Measurements from ENCODE around the gene SORBS2.

Gene SORBS2

DNA sequence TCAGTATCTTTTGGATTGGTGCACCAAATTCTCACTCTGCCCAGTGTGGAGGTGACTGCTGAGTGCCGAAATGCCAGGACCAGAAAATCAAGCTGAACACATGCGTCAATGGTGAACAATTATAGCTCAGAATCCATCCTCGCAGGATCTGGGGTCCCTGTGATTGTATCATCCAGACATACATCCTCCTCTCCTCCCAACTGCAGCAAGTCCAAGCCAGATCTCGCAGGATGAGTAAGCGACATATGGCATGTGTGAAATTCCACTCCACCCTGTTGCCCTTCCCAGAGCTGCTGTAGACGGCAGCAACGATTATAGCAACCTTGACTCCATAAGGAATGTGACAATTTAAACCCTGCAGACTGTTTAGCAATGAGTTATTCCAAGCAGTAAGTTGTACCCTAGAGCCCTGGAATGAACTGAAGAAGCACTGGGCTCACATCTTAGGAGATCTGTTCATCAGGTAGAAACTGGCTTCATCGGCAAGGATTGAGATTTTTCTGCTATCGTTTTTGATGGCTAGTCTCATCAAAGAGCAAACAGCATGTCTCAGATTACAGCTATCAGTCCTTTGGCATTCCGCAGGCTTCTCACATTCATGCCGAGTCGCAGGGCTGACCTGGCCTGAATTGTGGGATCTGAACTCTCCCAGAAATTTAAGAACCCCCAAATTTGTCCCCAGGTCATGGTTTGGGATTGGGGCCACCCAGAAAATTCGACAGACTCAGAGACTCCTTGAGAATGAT, 35.5 kb upstream of the SORBS2 start:
- H3K4me3 ChIP-seq (ENCODE audit: low read length) = no peak overlapping the region
- DNase-seq (ENCODE audit: low read depth) = peak; percentile 95
- TF ChIP-seq, protein P1, sequence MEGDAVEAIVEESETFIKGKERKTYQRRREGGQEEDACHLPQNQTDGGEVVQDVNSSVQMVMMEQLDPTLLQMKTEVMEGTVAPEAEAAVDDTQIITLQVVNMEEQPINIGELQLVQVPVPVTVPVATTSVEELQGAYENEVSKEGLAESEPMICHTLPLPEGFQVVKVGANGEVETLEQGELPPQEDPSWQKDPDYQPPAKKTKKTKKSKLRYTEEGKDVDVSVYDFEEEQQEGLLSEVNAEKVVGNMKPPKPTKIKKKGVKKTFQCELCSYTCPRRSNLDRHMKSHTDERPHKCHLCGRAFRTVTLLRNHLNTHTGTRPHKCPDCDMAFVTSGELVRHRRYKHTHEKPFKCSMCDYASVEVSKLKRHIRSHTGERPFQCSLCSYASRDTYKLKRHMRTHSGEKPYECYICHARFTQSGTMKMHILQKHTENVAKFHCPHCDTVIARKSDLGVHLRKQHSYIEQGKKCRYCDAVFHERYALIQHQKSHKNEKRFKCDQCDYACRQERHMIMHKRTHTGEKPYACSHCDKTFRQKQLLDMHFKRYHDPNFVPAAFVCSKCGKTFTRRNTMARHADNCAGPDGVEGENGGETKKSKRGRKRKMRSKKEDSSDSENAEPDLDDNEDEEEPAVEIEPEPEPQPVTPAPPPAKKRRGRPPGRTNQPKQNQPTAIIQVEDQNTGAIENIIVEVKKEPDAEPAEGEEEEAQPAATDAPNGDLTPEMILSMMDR (IDR thresholded peaks at IDR 0.05; ENCODE audit: insufficient read depth, low read depth, low read length, missing control alignments) = no peak

DNA sequence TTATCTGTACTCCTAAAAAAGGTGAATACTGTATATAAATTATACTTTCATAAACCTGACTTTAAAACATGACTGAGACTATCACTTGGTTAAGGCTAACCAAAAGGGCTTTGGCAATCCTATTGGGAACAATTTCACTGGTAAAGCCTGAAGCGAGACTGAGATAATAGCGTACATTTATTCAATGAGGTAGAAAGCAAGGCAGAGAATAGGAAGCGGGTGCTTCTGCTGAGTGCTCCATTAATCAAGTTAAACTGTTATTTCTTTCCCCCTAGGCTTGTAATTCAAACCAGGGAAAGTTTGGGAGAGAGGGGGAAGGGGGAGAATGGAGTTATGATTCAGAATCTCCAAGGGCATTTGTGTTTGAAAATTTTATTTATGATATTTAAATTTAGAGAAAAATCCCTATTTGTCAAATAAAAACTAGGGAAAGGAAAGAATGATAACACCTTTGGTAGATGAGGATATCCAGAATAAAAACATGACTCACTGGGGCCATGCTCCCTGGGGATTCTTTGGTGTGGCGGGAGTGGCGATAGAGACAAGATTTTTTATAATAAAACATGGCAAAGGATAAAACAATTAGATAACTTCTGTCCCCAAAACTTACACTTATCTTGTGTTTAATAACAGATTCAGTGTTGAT, 34.6 kb upstream of the SORBS2 start:
- TF ChIP-seq, protein P1 (IDR thresholded peaks at IDR 0.05; ENCODE audit: insufficient read depth, low read depth, low read length, missing control alignments) = no peak
- no peak overlapping the region for H3K4me3 ChIP-seq (ENCODE audit: low read length)
- peak; percentile 18 for DNase-seq (ENCODE audit: low read depth)

DNA sequence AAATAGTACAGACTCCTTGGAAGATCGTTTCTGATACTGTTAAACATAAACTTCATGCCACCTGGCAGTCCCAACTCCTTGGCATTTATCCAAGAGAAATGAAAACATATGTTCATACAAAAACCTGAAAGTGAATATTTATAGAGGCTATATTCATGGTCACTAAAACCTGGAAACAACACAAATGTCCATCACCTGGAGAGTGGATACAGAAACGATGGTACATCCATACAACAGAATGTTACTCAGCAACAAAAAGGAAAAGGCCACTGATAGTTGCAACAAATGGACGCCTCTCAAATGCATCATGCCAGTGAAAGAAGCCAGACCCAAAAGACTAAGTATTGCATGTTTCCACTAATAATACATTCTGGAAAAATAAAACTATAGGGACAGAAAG, 34.0 kb upstream of the SORBS2 start:
- TF ChIP-seq, protein P1 (IDR thresholded peaks at IDR 0.05; ENCODE audit: insufficient read depth, low read depth, low read length, missing control alignments) = no peak

DNA sequence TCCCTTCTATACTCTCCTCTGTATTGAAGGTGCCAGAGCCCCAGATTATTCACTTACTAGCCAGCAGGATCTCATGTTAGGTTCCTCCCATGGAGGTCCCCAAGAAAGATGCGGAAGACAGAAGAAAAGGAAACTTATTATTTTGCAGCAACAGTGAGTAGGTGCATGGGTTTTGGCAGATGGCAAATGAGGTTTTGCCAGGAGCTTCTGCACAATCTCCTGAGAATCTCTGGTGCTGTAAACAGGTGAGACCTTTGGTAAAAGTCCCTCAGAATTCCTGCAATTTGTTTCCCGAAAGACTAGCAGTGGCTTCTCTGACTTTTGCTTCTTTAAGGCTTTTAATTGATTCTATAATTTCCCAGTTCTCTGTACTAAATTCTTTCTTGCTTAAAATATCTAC, 29.5 kb upstream of the SORBS2 start:
- no peak for DNase-seq (ENCODE audit: low read depth)
- H3K4me3 ChIP-seq (ENCODE audit: low read length) = no peak overlapping the region
- TF ChIP-seq, protein P1 (IDR thresholded peaks at IDR 0.05; ENCODE audit: insufficient read depth, low read depth, low read length, missing control alignments) = no peak

More for the DNA sequence above, 34.0 kb upstream of the SORBS2 start:
- DNase-seq (ENCODE audit: low read depth) = no peak
- no peak overlapping the region for H3K4me3 ChIP-seq (ENCODE audit: low read length)

DNA sequence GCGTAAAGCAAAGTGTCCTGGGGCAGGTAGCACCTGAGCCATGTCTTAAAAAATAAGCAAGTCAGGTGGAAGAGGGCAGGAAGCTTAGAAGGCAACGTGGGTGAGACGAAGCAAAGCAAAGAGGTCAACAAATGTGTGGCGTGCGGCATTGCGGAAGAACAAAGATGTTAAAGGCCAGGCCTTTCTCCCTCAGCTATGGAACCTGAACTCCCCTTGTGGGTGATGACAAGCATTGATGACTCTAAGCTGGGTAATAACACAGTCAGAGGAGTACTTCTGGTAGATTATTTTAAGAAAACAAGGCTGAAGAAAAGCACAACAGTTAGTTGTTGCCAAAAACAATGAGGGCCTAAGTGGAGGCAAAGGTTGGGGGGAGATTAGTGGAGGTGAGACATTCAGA, 29.0 kb upstream of the SORBS2 start:
- TF ChIP-seq, protein P1 (IDR thresholded peaks at IDR 0.05; ENCODE audit: insufficient read depth, low read depth, low read length, missing control alignments) = no peak
- H3K4me3 ChIP-seq (ENCODE audit: low read length) = no peak overlapping the region
- no peak for DNase-seq (ENCODE audit: low read depth)

DNA sequence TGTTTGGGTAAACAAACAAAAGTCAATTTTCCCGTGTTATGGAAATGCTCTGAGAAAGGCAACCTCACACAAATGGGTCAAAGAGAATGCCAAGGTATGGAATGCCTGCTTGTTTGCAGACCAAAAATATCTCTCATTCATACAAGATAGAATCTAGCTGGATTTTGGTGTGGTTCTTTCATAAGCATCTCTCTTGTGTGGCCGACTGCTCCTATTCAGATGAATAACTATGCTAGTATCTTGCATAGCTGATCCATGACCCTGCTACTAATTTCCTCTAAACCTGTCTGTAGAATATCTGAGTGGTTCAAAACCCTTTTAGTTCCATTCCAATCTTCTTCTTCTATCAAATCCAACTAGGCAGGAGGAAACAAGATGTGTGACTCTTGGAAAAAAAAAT, 28.2 kb upstream of the SORBS2 start:
- H3K4me3 ChIP-seq (ENCODE audit: low read length) = no peak overlapping the region
- TF ChIP-seq, protein P1 (IDR thresholded peaks at IDR 0.05; ENCODE audit: insufficient read depth, low read depth, low read length, missing control alignments) = no peak
- DNase-seq (ENCODE audit: low read depth) = no peak

Measured in epithelial cell of esophagus (primary cell).